COR-L47 (cell line): Measurements from ENCODE around the gene NUP93.
A peak's percentile ranks its signal among the peaks of the same experiment; 100 is the strongest.

Experiments used
- DNase-seq: peaks from one replicate; lab custom pipeline; 2025; lab: John Stamatoyannopoulos, UW

Gene NUP93

DNA sequence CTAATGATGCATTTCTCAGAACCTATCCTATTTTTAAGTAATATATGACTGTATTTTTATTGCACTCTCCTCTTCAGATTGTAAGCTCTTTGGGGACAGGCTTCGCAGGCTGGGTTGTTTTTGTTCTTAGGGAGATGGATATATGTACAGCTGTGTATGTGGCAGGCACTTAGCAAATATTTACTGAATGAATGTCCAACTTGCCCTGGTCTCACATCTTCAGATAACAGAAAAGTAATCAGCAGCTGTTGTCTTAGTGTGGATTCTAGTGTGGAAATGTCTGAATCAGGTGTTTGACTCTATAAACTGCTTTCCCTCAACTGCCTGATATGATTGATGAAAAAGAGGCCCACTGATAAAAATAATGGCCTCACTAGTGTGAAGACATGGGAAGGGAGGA is 88.0 kb downstream of the NUP93 start:
- no peak for DNase-seq

DNA sequence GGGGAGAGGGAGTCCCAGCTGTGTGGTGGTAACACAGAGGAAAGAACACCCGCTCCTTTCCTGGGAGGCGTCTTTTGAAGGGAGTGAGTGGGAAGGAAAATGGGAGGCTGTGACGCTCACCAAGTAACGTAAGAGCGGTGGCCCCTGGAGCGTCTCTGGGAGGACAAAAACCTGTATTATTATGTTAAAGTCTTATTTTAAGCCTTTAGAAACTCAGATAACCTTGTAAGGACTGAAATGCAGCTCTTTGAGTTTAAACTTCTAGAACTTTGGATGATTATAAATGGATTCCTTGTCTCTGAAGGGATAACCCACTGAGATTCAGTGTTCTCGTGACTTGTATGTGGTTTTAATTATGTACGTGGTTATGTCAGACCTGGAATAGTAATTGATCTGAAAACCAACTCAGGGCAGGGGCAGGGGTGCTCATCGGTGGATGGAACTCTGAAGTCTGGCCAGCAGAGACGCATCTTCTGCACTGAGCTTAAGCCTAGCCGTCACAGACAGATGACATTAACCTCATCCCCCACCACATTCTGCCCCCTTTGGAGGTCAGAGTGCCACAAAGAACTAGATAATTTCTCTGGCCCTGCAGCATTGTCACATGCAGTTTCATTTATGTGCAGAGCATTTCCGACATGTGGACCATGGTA is 93.3 kb downstream of the NUP93 start:
- DNase-seq: no peak

DNA sequence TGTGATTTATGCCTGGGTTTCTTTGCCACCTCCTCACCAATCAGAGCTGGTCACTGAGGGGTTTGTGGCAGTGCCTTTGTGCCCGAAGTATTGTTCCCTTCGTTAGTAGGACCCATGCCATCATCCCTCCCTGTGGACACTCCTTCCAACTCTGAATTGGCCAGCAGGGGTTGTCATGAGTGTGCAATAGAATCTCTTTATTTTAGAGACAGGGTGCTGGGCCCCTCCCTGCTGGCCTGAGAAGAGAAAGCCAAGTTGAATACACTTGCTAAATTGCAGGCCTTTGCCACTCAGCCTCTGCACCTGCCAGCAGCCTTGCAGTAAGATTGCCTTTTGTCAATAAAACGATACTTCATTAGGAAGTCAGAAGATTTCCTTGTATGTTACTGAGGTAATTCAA is 94.4 kb downstream of the NUP93 start:
- peak; percentile 83 for DNase-seq

DNA sequence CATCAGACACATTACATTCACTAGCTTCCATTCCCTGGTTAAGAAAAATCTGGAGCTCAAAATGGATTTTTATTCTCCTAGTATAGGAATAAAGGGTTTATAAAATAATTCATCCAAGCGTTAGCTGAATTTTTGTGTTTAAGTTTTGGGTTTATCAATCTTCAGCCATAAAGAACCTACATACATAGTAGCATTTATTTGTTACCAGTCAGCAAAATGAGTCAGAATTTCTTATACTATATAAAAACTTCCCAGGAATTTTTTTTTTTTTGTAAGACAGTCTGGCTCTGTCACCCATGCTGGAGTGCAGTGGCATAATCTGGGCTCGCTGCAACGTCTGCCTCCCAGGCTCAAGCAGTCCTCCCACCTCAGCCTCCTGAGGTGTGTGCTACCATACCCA is 94.9 kb downstream of the NUP93 start:
- no peak for DNase-seq

DNA sequence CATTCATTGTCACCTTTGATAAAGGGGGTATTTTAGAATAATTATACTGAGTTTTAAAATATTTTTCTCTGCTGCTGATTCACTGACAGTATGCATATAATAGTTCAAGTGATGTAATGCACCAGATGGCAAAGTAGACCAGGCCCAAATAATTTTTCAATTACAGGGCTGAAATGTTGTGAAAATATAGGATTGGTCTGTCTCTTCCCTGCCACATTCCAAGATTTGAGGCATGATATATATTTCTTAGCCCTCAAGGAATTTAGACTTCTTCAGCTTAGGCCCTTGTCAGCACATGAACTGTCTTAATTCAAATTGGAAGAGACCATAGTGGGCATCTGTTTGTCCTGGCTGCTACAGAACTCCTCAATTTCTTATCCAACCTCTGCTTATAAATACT is 95.9 kb downstream of the NUP93 start:
- DNase-seq: no peak

DNA sequence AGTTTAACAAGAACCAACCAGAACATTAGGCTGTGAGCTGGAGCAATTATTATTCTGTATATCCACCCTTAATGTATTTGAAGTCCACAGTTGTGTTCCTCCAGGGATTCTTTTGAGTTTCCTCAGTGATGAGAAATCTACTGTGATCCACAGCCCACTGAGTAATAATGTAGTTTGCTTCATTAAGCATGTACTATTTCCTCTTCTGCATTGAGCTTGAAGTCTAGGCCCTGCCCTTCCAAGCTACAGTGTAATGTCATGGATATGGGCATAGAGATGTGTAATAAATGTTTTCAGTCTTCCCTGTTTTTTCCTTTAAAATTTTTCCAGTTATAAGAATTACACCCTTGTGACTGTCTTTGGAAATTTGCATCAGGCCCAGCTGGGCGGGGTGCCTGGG is 98.7 kb downstream of the NUP93 start:
- DNase-seq: no peak

DNA sequence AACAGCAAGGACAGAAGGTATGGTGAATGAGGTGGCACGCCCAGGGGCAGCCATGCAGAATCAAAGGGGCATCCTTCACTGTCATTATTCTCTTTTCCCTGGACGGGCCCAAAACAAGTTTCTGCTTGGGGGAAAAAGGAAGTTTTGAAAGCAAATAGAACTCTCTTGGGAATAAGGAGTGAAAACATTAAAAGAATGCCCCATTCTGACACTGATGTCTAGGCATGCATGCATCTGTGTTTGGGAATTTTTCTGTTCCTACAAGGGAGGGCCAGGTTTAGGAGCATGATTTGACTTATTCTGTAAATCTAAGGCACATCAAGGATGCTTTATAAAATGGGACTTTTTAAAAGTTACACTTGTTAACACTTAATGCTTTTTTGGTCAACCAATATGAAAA is 100.7 kb downstream of the NUP93 start:
- DNase-seq: no peak

DNA sequence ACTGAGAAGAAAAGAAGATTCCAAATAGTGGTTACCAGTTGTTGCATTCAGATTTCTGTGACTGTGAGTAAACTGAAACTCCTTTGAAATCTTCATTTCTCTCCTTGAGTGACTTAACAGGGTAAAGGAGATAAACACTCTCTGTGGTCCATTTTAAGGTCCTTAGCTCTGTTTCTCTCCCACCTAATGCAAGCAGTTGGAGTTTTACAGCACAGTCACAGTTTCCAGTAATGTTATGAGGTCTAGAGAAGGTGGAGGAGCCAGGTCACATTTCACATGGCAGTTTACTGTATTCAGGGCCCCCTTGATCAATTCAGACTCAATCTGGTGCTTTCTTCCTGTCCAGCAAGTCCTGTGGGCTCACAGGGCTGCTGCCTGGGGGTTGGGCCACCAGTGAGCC is 102.8 kb downstream of the NUP93 start:
- DNase-seq: no peak

DNA sequence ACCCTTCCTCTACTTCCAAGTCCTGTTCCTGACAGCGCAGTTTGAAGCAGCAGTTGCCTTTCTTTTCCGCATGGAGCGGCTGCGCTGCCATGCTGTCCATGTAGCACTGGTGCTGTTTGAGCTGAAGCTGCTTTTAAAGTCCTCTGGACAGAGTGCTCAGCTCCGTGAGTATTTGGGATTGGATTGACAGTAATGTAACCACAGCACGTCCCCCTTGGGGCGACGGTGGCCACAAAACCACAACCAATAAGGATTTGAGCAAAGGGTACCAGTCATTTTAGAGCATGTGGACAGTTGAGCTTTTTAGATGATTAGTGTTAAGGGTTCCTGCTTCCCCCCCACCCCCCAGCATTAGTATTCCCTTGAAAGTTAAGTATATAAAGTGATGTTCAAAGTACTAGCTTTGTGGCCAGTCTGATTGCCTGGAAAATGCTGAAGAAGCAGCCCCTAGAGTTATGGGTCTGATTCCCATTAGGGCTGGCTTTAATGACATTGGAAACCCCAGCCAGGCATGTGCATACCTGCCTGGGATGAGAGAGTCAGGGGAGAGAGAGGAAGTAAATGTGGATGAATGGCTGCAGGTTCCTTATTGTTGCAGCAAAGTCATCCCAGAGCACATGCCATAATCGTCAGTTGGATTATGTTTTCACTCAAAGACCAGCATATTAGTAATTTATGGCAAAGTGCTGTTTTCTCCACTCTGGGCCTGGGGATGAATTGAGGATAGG is 103.5 kb downstream of the NUP93 start:
- no peak for DNase-seq

DNA sequence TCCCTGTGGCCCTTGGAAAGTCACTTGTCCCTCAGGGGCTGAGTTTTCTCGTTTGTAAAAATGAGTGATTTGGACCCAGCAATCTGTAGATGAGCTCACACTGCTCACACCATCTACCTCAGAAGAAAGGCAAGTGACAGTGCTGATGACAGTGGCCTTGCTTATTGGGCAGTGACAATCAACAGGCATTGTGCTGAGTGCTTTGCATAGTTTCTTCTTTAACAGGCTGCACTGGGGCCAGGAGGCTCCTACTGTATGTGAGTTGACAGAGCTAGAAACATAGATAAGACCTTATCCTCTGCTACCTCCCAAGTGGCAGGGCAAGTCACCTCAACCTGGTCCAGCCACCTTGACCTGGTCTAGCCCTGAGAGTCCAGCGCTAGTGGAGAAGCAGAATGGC is 105.4 kb downstream of the NUP93 start:
- no peak for DNase-seq

DNA sequence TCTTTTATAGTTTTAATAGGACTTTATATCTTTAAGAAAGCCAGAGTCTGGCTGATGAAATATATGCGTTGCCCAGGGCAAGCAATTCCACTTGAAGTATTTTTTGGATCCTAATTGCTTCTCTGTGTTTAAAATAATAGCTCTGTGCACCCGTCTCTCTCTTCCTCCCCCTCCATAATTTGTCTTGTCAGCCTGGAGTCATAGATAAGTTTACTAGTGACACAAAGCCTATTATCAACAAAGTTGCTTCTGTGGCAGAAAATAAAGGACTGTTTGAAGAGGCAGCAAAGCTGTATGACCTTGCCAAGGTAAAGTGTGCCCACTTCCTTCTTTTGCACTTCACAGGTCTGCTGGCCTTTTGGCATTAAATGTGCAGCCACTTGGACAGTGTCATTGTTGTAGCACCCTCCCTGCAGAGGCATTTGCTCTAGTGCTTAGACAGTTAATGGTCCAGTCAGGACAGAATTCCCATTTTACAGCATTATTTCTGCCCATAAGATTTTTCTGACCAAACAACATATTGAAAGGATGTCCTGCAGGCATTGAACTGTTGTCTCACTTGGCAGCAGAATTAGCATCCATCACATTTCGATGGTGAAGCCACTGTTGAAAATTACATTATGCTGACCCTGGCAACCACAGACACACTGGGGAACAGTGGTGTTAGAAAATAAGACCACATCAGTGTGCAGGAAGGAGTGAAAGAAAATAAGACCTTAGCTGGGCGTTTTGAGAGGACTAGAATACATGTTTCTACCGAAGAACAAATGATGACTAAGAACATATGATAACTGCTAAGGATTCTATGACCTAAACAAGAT is 106.7 kb downstream of the NUP93 start:
- no peak for DNase-seq

DNA sequence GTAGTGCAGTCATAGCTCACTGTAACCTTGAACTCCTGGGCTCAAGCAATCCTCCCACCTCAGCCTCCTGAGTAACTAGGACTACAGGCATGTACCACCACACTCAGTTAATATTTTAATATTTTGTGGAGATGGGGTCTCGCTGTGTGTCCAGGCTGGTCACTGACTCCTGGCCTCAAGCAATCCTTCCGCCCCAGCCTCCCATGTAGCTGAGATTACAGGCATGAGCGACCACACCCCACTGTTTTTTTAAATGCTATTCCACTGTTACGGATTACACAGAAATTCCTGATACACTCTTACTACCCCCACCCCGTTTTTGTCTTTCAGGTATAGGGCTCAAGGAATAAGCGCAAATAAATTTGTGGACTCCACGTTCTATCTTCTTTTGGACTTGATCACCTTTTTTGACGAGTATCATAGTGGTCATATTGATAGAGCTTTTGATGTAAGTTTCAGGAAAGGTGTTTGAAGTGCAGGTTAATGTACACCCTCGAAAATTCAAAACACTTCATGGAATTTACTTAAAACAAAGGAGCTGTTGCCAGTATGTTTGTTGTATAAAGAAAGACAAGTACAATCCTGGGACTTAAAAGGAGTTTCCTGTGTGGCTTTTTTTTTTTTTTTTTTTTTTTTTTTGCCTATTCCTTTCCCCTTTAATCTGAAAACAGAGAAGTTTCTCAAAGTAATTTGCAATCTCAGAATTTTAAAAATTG is 108.9 kb downstream of the NUP93 start:
- no peak for DNase-seq

DNA sequence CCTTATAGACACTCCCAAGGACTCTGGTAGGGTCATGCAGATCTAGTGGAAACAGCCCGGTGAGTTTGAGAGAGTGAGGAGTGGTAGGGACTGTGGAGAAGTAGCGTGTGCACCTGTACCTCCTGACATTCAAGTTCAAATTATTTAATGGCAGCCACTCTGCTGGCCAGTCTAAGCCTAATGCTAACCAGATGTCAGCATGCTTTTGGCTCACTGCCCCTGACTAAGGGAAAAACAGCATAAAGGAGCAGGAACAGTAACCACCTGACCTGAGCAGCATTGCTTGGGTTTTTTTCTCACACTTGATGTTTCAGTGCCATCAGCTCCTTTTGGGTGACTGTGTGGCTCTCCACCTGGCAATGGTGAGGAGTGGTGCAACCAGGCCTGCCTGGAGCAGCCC is 111.3 kb downstream of the NUP93 start:
- DNase-seq: no peak

DNA sequence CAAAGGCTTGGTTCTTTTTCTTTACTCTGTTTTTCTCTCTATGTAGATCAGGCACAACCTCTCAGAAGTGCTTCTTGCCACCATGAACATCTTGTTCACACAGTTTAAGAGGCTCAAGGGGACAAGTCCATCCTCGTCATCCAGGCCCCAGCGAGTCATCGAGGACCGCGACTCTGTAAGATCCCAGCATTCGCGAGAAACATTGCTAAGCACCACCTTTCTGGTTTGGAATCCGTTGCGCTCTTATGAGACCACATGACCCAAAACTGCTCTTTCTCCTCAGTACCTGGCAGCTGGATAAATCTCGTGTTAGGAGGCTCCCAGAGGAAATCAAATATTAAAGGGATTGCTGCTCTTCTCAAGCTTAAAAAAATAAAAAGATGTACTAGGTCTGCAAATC is 111.7 kb downstream of the NUP93 start:
- no peak for DNase-seq

DNA sequence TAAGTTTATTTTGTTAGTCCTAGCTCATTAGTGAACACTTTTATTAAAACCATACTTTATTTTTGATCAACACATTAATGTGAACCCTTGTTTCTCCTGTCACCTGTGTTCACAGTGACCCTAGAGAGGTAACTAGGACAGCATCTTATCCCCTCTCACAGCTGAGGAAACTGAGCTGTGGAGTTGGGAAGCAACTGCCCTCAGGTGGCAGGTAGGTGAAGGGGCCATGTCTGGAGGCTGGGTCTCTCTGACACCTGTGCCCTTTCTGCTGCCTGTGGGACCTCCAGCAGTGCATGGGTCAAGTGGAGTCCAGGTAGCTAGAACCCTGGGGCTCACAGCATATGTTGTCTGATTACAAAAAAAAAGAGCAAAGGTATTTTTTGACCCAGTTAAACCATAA is 112.2 kb downstream of the NUP93 start:
- DNase-seq: no peak

DNA sequence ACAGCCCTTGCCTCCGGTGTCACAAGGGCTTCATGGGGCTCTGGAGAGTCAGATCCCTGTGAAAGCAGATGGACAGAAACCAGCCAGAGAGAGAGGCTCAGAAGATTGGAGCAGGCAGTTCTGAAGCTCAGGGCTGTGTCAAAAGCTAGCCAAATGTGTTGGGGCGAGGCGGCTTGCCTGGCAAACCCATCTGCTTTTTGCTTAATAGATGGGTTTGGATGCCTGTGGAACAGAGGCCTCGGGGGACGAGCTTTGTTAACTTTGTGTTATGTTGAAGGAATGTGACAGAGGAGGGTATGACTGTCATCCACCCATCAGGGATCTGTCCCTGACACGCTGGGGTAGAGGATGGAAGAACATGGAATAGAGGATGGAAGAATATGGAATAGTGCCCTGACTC is 114.1 kb downstream of the NUP93 start:
- no peak for DNase-seq

DNA sequence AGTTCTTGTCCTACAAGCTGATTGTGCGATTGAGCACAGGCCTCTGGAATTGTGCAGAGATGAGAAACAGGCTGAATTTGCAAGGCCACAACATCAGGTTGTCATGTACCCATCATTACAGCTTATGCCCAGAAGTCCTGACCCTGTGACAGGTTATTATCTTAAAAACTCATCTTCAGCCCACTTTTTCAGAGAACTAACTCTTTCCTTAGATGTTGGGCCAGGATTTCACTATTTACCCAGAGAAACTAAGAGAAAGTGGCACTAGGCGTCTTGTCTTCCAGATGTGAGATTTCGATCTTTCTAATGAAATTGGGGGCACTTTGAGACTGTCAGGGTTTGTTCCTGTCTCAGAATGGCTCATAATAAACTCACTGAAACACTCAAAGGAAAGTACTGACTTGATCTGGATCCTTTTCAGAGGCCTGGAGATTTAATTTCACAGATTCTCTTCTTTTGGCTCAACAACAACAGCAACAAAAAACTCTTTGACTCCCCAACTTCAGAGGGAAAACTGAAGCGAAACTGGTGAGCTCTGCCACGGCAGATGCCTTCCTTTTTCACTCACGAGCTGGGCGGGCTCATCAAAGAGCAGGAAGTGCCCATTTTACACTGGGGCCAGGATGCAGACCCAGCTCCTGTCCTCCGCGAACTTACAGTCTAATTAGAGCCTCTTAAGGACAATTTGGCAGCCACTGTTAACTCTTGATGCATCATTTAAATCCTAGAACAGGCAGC is 117.4 kb downstream of the NUP93 start:
- no peak for DNase-seq

DNA sequence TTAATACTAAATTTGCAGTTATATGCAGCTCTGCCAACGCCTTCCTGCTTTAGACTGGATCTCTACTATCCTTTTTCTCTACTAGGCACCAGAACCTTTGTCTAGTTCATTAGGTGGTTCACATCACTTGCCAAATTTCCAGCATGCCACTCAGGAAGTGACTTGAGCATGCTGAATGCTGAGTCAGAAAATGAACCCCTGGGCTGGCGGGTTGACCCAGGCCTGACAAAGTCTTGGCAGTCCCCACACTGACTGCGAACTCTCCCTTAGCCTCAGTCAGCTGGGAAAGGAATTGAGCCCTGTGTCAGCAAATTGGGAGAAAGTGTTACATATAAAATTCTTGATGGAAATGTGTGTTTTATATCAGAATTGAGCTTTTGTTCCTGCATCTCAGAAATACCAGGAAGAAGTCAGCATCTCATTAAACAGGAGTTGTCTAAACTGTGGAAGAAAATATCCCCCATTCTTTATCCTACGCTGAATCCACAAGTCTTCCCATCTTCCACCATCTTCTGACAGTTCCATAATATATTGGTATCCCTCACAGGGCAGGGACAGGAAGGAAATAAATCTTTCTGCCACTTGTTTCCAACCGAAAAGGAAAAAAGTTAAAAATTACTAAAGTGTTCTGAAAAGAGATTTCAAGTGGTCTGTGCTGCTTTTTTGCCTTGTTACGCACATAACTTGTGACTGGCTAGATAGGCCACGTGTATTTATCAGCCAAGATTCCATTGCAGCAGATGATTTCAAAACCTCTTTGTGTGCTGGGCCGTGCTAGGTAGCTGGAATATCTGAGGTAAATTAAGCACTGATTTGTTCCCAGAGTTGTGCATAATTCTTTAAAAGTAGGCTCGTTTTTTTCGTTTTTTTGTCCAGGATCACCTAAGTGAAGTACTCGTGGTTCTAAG is 118.4 kb downstream of the NUP93 start:
- no peak for DNase-seq

DNA sequence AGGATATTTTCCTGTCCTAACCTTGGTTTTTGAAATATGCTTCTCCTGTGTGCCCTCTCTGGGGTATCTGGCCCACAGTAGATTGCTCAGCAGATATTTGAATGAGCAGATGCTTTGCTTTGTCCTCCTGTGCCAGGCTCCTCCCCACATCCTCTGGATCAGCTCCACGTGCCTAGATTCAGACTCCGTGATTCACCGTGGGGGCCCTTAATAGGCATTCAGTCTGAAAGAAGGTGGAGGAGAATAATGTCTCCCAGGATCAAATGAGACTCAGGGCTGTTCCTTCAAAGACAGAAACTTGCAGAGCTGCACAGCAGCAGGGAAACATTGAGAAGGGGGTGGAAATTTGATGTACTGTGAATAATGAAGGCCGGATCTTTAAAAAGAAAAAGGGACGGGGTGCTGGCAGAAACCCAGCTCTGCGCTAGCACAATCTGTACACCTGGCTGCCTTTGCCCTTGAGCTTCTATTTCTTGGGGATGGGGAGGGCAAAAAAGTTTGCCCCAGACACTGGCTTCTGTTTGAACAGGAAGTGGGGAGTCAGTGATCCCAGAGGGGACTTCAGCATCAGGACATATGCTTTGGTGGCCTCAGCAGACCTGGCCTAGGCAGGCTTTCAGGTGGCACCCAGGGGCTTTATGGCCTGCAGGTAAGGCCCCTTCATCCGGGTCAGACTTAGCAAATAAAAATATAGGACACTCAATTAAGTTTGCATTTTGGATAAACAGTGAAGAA is 119.2 kb downstream of the NUP93 start:
- peak; percentile 43 for DNase-seq
